H9 (cell line): ENCODE measurements around the gene PGM3. TPM values are rescaled to one million over a fixed set of nuclear protein-coding genes. Genes with fewer than 3 reads are reported as not detected.

Source experiments
- DNase-seq: peaks from one replicate; pipeline ENCODE4 v3.0.0-alpha.2; 2017
- H2AFZ ChIP-seq: one replicate; pipeline ENCODE4 v1.6.1; 2013; ENCODE audit warnings: mild to moderate bottlenecking, low read length, control low read depth, moderate library complexity
- H2AK5ac ChIP-seq: 2 replicates; pipeline ENCODE4 v1.6.1; 2013; ENCODE audit warnings: low read length, control low read depth, mixed read lengths; ENCODE audit not compliant: insufficient read length
- H2BK120ac ChIP-seq: one replicate; pipeline ENCODE4 v1.6.1; 2013; ENCODE audit warnings: low read depth, mild to moderate bottlenecking, low read length, control low read depth, inconsistent platforms; ENCODE audit not compliant: poor library complexity, severe bottlenecking
- H2BK12ac ChIP-seq: 2 replicates; pipeline ENCODE4 v1.6.1; 2013; ENCODE audit warnings: low read length, control low read depth, mixed read lengths, low read depth; ENCODE audit not compliant: insufficient read length
- H2BK15ac ChIP-seq: 2 replicates; pipeline ENCODE4 v1.6.1; 2013; ENCODE audit warnings: low read depth, low read length, control low read depth
- H2BK20ac ChIP-seq: one replicate; pipeline ENCODE4 v1.6.1; 2013; ENCODE audit warnings: low read depth, mild to moderate bottlenecking, low read length, control low read depth, inconsistent platforms; ENCODE audit not compliant: poor library complexity, severe bottlenecking
- H2BK5ac ChIP-seq: 2 replicates; pipeline ENCODE4 v1.6.1; 2013; ENCODE audit warnings: low read length, control low read depth, mixed read lengths; ENCODE audit not compliant: insufficient read length
- H3K14ac ChIP-seq: 2 replicates; pipeline ENCODE4 v1.6.1; 2013; ENCODE audit warnings: low read length, control low read depth; ENCODE audit not compliant: insufficient read depth
- H3K18ac ChIP-seq: 2 replicates; pipeline ENCODE4 v1.6.1; 2013; ENCODE audit warnings: low read depth, mild to moderate bottlenecking, mixed read lengths, low read length, control low read depth; ENCODE audit not compliant: insufficient read length
- H3K23ac ChIP-seq: 2 replicates; pipeline ENCODE4 v1.6.1; 2013; ENCODE audit warnings: low read length, control low read depth, mixed read lengths, low read depth; ENCODE audit not compliant: insufficient read length
- H3K23me2 ChIP-seq: 2 replicates; pipeline ENCODE4 v1.6.1; 2013; ENCODE audit warnings: low read depth, mild to moderate bottlenecking, mixed read lengths, low read length, control low read depth; ENCODE audit not compliant: insufficient read length, poor library complexity, severe bottlenecking
- H3K27ac ChIP-seq: 2 replicates; pipeline ENCODE4 v1.5.1; 2013; ENCODE audit warnings: low read length, control low read depth, mixed read lengths, low read depth; ENCODE audit not compliant: insufficient read length
- H3K27me3 ChIP-seq: 2 replicates; pipeline ENCODE4 v1.6.1; 2013; ENCODE audit warnings: low read length, control low read depth, inconsistent platforms; ENCODE audit not compliant: insufficient read depth
- H3K4ac ChIP-seq: 2 replicates; pipeline ENCODE4 v1.6.1; 2013; ENCODE audit warnings: low read depth, mild to moderate bottlenecking, control low read depth, inconsistent platforms, low read length, moderate library complexity
- H3K4me1 ChIP-seq: 2 replicates; pipeline ENCODE4 v1.6.1; 2013; ENCODE audit warnings: low read length, control low read depth, inconsistent platforms; ENCODE audit not compliant: insufficient read depth
- H3K4me2 ChIP-seq: 2 replicates; pipeline ENCODE4 v1.6.1; 2013; ENCODE audit warnings: low read length, control low read depth, mixed read lengths; ENCODE audit not compliant: insufficient read length, insufficient read depth
- H3K56ac ChIP-seq: 2 replicates; pipeline ENCODE4 v1.6.1; 2013; ENCODE audit warnings: low read depth, mild to moderate bottlenecking, mixed read lengths, low read length, control low read depth; ENCODE audit not compliant: insufficient read length
- H3K79me1 ChIP-seq: 2 replicates; pipeline ENCODE4 v1.6.1; 2013; ENCODE audit warnings: low read depth, mild to moderate bottlenecking, moderate library complexity, low read length, control low read depth, inconsistent platforms; ENCODE audit not compliant: insufficient read depth, poor library complexity, severe bottlenecking
- H3K79me2 ChIP-seq: 2 replicates; pipeline ENCODE4 v1.6.1; 2013; ENCODE audit warnings: low read length, control low read depth, inconsistent platforms; ENCODE audit not compliant: insufficient read depth
- H3K9ac ChIP-seq: 2 replicates; pipeline ENCODE4 v1.6.1; 2013; ENCODE audit warnings: low read length, control low read depth, mixed read lengths; ENCODE audit not compliant: insufficient read length; ENCODE audit errors: extremely low read depth
- H3K9me3 ChIP-seq: one replicate; pipeline ENCODE4 v1.6.1; 2013; ENCODE audit warnings: low read depth, low read length, inconsistent platforms; ENCODE audit not compliant: control insufficient read depth
- H3T11ph ChIP-seq: one replicate; pipeline ENCODE4 v1.6.1; 2013; ENCODE audit warnings: mild to moderate bottlenecking, low read length, control low read depth, inconsistent platforms
- H4K20me1 ChIP-seq: one replicate; pipeline ENCODE4 v1.6.1; 2013; ENCODE audit not compliant: control insufficient read depth, insufficient read length, insufficient read depth
- H4K5ac ChIP-seq: 2 replicates; pipeline ENCODE4 v1.6.1; 2013; ENCODE audit warnings: low read depth, mild to moderate bottlenecking, mixed read lengths, low read length, control low read depth; ENCODE audit not compliant: insufficient read length
- H4K8ac ChIP-seq: replicated peaks from 2 replicates; pipeline ENCODE4 v1.6.1; 2013; ENCODE audit warnings: low read length, control low read depth, mixed read lengths, low read depth; ENCODE audit not compliant: insufficient read length
- H4K91ac ChIP-seq: 2 replicates; pipeline ENCODE4 v1.6.1; 2013; ENCODE audit warnings: low read depth, mild to moderate bottlenecking, moderate library complexity, mixed read lengths, low read length, control low read depth; ENCODE audit not compliant: insufficient read length
- H3K27ac Mint-ChIP-seq, 3 experiments: 2 replicates in 2 of 3; 3 replicates in 1 of 3; pipeline ENCODE4 v1.8.0; 2020 to 2021; ENCODE audit warnings: mixed read lengths in 3 of 3, mild to moderate bottlenecking in 1 of 3, moderate library complexity in 1 of 3
- H3K27me3 Mint-ChIP-seq: 2 replicates; pipeline ENCODE4 v1.8.0; 2021; ENCODE audit warnings: low read depth, mild to moderate bottlenecking, moderate library complexity, mixed read lengths
- H3K36me3 Mint-ChIP-seq, 3 experiments: 2 replicates in 2 of 3; 3 replicates in 1 of 3; pipeline ENCODE4 v1.8.0; 2020 to 2021; ENCODE audit warnings: low read depth in 3 of 3, mixed read lengths in 3 of 3; ENCODE audit not compliant: insufficient read depth in 1 of 3
- H3K4me1 Mint-ChIP-seq, 2 experiments: 2 replicates each; pipeline ENCODE4 v1.8.0; 2020; ENCODE audit warnings: mixed read lengths in 2 of 2
- H3K4me3 Mint-ChIP-seq, 2 experiments: 2 replicates in 1 of 2; 3 replicates in 1 of 2; pipeline ENCODE4 v1.8.0; 2020 to 2021; ENCODE audit warnings: mild to moderate bottlenecking in 2 of 2, mixed read lengths in 2 of 2, moderate library complexity in 1 of 2
- H3K9me3 Mint-ChIP-seq, 2 experiments: 2 replicates in 1 of 2; 3 replicates in 1 of 2; pipeline ENCODE4 v1.8.0; 2020; ENCODE audit warnings: mild to moderate bottlenecking in 2 of 2, mixed read lengths in 2 of 2, moderate library complexity in 1 of 2
- CTCF ChIP-seq: fragments of 200-600 bp; sonication (generic); conservative IDR thresholded peaks from 3 replicates; pipeline ENCODE4 v1.8.0; 2021; ENCODE audit warnings: antibody characterized with exemption, mild to moderate bottlenecking
- WGBS: extraction: QIAGEN DNeasy Blood & Tissue Kit; methylation state at CpG from one replicate; pipeline ENCODE4 v1.1.7; 2013; ENCODE audit warnings: missing lambda C conversion rate, low lambda C conversion rate, mixed read lengths; ENCODE audit not compliant: insufficient read length; ENCODE audit errors: extremely low coverage; 5-methylcytosine and 5-hydroxymethylcytosine counted together
- total RNA-seq: library from RNA; stranded (reverse); gene quantifications from 2 replicates; pipeline ENCODE4 v1.2.1, GENCODE V29; 2021

The PGM3 gene
- total RNA-seq, 1 experiment from 2014 or later: 69.3 TPM

- no CpG with 5 or more reads among the region's 1 CpG for WGBS
- Histone ChIP-seq H3K18ac (no peak overlapping the region), H2BK12ac (no peak overlapping the region), H2BK120ac (no peak overlapping the region), H4K5ac (no peak overlapping the region), H3K4me1 (no peaks in the 10 kb centered on the region), H3K23me2 (no peaks in the 10 kb centered on the region), H4K8ac (no peak overlapping the region), H2BK20ac (no peak overlapping the region), H3K79me2 (no peaks in the 10 kb centered on the region), H3K4ac (no peak overlapping the region), H2BK15ac (no peak overlapping the region), H4K20me1 (no peaks in the 10 kb centered on the region), H2AFZ (no peak overlapping the region), H3K56ac (no peak overlapping the region), H2AK5ac (no peak overlapping the region), H3T11ph (no peak overlapping the region), H3K9me3 (no peaks in the 10 kb centered on the region), H3K27ac (no peak overlapping the region), H4K91ac (no peak overlapping the region), H3K9ac (no peak overlapping the region), H3K27me3 (no peaks in the 10 kb centered on the region), H2BK5ac (no peak overlapping the region), H3K4me2 (no peak overlapping the region), H3K23ac (no peak overlapping the region), H3K14ac (no peak overlapping the region), H3K79me1 (no peaks in the 10 kb centered on the region)
- no peaks in the 10 kb centered on the region for H3K36me3 Mint-ChIP-seq
- H3K4me1 Mint-ChIP-seq: no peaks in the 10 kb centered on the region
- H3K27me3 Mint-ChIP-seq: no peaks in the 10 kb centered on the region
- no peak overlapping the region for H3K27ac Mint-ChIP-seq
- no peaks in the 10 kb centered on the region for H3K9me3 Mint-ChIP-seq
- TF ChIP-seq CTCF: no peak
- H3K4me3 Mint-ChIP-seq: no peak overlapping the region
- DNase-seq: no peak
These were observed 28.2 kb upstream of the PGM3 start for GRCh38 chr6:83221276-83221675.
